Measurements from ENCODE around the gene SLC25A14. TPM values are rescaled to one million over a fixed set of nuclear protein-coding genes. Genes with fewer than 3 reads are reported as not detected.
"Not testable (repeated sequence)": the region's sequence is repeated elsewhere in the genome, so short reads cannot be mapped to it uniquely, and the experiment has no call there.

The SLC25A14 gene
- polyA plus RNA-seq, 2 of the 4 experiments (the other 2 are of a cell fraction), result 23.0 to 34.8 TPM

DNA sequence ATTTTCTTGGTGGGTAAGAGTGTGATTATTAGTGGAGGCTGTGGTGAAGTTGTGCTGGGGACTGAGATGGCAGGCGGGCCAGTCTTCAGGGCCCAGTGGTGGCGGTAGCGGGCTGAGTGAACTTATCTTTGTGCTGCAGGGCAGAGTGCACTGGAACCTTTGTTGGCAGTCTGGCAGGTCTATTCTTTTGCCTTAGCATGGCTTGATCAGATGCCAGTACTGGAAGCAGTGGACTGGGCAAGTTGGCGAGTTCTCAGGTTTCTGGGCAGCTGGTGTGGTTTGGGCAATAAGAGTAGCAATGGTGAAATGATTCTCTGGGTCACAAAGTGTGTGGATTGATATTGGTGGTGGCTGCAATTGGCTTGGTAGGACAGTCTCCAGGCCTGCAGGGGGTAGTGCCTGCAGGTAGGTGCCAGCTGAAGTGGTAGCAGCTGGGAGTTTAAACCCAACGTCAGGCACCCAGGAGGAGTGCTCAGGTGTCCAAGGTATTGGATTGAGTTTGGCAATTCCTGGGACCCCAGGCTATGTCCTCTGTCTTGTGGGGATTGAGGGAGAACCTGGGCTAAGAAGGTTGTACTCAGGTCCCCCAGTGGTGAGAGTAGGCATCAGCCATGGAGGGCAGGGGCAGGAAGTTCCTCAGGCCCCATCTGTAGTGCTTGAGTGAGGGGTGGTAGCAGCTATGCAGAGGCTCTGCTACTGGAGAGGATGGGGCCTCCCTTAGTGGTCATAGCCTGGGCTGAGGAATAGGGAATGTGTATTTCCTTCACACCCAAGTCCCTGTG lies 34.9 kb upstream of the SLC25A14 start (continued):
- TF ChIP-seq HMGXB4 (CRISPR knock-in tag; IDR thresholded peaks at IDR 0.05; ENCODE audit: borderline replicate concordance), result no peak
- TF ChIP-seq RCOR1 (IDR thresholded peaks at IDR 0.05; ENCODE audit: low read depth, low read length), result no peak
- no peak for TF ChIP-seq ZFP36 (IDR thresholded peaks at IDR 0.05; ENCODE audit: borderline replicate concordance, partially characterized antibody)
- no peak for TF ChIP-seq ZC3H11A (IDR thresholded peaks at IDR 0.05)
- TF ChIP-seq EHMT2 (IDR thresholded peaks at IDR 0.05; ENCODE audit: low read depth), result no peak

DNA sequence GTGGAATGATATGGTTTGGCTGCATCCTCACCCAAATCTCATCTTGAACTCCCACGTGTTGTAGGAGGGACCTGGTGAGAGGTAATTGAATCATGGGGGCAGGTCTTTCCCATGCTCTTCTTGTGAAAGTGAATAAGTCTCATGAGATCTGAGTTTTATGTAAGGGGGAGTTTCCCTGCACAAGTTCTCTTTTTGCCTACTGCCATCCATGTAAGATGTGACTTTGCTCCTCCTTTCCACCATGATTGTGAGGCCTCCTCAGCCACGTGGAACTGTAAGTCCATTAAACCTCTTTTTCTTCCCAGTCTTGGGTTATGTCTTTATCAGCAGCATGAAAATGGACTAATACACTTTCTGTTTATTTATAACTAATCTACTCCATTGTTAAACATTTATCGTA lies 19.8 kb upstream of the SLC25A14 start:
- H3K4me2 ChIP-seq; H3K27ac ChIP-seq; POLR2A ChIA-PET; DNase-seq (ENCODE audit: low read depth in 1 of 2, low spot score in 1 of 2); H3K4me3 ChIP-seq; H3K9me3 ChIP-seq; H3K4me1 ChIP-seq; FAIRE-seq; ATAC-seq: not testable (repeated sequence)
- CTCF ChIA-PET, result interaction anchor here (0.6 to 4.1 kb wide), 3 partner anchors 10 to 14 kb away, joined by 3 to 18 read pairs (median 7); no protein-coding TSS in a partner anchor
- WGBS (ENCODE audit: missing lambda C conversion rate), result 1% methylated on average over 3 of the region's 3 CpGs

- H3K4me1 ChIP-seq, result no peaks in the 10 kb centered on the region
- 2% methylated on average over 2 of the region's 2 CpGs for WGBS (ENCODE audit: missing lambda C conversion rate)
- ChIA-PET CTCF (no interaction called here), POLR2A (no interaction called here)
- FAIRE-seq (no peak), ATAC-seq (no peak), DNase-seq (ENCODE audit: low read depth in 1 of 2, low spot score in 1 of 2) (no peak)
- TF ChIP-seq, protein P1, sequence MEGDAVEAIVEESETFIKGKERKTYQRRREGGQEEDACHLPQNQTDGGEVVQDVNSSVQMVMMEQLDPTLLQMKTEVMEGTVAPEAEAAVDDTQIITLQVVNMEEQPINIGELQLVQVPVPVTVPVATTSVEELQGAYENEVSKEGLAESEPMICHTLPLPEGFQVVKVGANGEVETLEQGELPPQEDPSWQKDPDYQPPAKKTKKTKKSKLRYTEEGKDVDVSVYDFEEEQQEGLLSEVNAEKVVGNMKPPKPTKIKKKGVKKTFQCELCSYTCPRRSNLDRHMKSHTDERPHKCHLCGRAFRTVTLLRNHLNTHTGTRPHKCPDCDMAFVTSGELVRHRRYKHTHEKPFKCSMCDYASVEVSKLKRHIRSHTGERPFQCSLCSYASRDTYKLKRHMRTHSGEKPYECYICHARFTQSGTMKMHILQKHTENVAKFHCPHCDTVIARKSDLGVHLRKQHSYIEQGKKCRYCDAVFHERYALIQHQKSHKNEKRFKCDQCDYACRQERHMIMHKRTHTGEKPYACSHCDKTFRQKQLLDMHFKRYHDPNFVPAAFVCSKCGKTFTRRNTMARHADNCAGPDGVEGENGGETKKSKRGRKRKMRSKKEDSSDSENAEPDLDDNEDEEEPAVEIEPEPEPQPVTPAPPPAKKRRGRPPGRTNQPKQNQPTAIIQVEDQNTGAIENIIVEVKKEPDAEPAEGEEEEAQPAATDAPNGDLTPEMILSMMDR (IDR thresholded peaks at IDR 0.05), result no peak
- TF ChIP-seq RNF2 (IDR thresholded peaks at IDR 0.05; ENCODE audit: borderline replicate concordance, low read depth) (no peak), RCOR1 (IDR thresholded peaks at IDR 0.05; ENCODE audit: low read depth, low read length) (no peak), RFX5 (IDR thresholded peaks at IDR 0.05) (no peak), CHD4 (IDR thresholded peaks at IDR 0.05; ENCODE audit: borderline replicate concordance) (no peak), SMC3 (IDR thresholded peaks at IDR 0.05) (no peak), EHMT2 (IDR thresholded peaks at IDR 0.05; ENCODE audit: low read depth) (no peak), RAD21 (conservative IDR thresholded peaks at IDR 0.05 in 1 of 2, IDR thresholded peaks at IDR 0.05 in 1 of 2) (no peak), POLR2AphosphoS2 (conservative IDR thresholded peaks at IDR 0.05; ENCODE audit: low read length) (no peak), NFE2L2 (conservative IDR thresholded peaks at IDR 0.05; ENCODE audit: low read length) (no peak), FOSB (CRISPR knock-in tag; IDR thresholded peaks at IDR 0.05) (no peak)
- H3K27ac ChIP-seq, result no peak overlapping the region
- peaks cover 6% of the 10 kb centered on the region; the same call in 1 of the 3 replicates for H3K9me3 ChIP-seq
- H3K4me3 ChIP-seq, result no peak overlapping the region
- no peak overlapping the region for H3K4me2 ChIP-seq
Measured at GRCh38 chrX:130321550-130321949, 18.2 kb upstream of the SLC25A14 start.

DNA sequence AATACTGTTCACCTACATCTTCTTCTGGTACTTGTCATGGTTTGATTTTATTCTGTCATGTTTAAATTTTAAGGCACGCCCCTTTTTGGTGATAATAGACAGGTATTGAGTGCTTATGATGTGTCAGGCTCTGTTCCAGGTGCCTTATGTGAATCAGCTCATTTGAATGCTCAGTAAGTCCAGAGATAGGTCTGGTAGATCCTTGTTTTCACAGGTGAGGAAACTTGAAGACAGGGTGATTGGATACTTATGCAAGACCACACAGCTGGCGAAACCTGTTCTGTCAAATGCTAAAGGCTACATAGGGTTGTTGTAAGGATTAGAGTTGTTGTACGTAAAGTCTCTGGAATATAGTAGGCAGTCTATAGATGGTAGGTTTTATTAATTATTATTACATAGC lies 9.6 kb upstream of the SLC25A14 start:
- no peak overlapping the region for H3K27ac ChIP-seq
- no peak for FAIRE-seq
- no peak for ATAC-seq
- 50% methylated on average over 3 of the region's 3 CpGs for WGBS (ENCODE audit: missing lambda C conversion rate)
- H3K4me3 ChIP-seq, result no peak overlapping the region
- CTCF ChIA-PET, result interaction anchor here (0.7 to 3.0 kb wide), 9 partner anchors 9 to 586 kb away, joined by 3 to 18 read pairs (median 5); partner anchors contain the start of gene SLC25A14
- H3K4me2 ChIP-seq, result no peak overlapping the region
- H3K9me3 ChIP-seq, result no peaks in the 10 kb centered on the region
- no peak for DNase-seq (ENCODE audit: low read depth in 1 of 2, low spot score in 1 of 2)
- H3K4me1 ChIP-seq, result no peaks in the 10 kb centered on the region
- POLR2A ChIA-PET, result interaction anchor here (1.4 kb wide), 1 partner anchor 62 kb away, joined by 6 read pairs; the partner anchor contains the start of gene ZNF280C
- no peak for TF ChIP-seq ZSCAN20 (CRISPR knock-in tag; IDR thresholded peaks at IDR 0.05)
- TF ChIP-seq E2F6 (IDR thresholded peaks at IDR 0.05; ENCODE audit: borderline replicate concordance, low read depth), result no peak
- no peak for TF ChIP-seq FOXS1 (CRISPR knock-in tag; IDR thresholded peaks at IDR 0.05)
- TF ChIP-seq NPAS2 (CRISPR knock-in tag; IDR thresholded peaks at IDR 0.05; ENCODE audit: borderline replicate concordance), result no peak
- TF ChIP-seq RFX5 (IDR thresholded peaks at IDR 0.05), result no peak
- no peak for TF ChIP-seq MYC (IDR thresholded peaks at IDR 0.05; ENCODE audit: borderline replicate concordance, low read length)
- no peak for TF ChIP-seq CHD4 (IDR thresholded peaks at IDR 0.05; ENCODE audit: borderline replicate concordance)
- no peak for TF ChIP-seq ESRRA (IDR thresholded peaks at IDR 0.05; ENCODE audit: borderline replicate concordance, low read length)
- no peak for TF ChIP-seq CBX8 (IDR thresholded peaks at IDR 0.05)
- no peak for TF ChIP-seq HOXB5 (CRISPR knock-in tag; IDR thresholded peaks at IDR 0.05)
- no peak for TF ChIP-seq EP300 (IDR thresholded peaks at IDR 0.05)
- TF ChIP-seq USF2 (IDR thresholded peaks at IDR 0.05), result no peak

Data from A549 (cell line).